SK-N-SH (cell line): Measurements from ENCODE around the gene OR6C74. TPM values are rescaled to one million over a fixed set of nuclear protein-coding genes. Genes with fewer than 3 reads are reported as not detected.

Experiments
- CTCF ChIA-PET: fragments of 300-600, 350-600 bp; formaldehyde crosslinking; extraction: SDS; loops from one replicate; lab custom pipeline; 2021; lab: Yijun Ruan, JAX
- POLR2A ChIA-PET: fragments of 350-600 bp; sonication (Branson Sonifier 250); formaldehyde crosslinking; extraction: SDS; loops from one replicate; lab custom pipeline; 2020; ENCODE audit warnings: antibody characterized with exemption, inconsistent platforms; lab: Yijun Ruan, JAX
- DNase-seq: peaks from one replicate; pipeline ENCODE4 v3.0.0; 2012
- H2AFZ ChIP-seq: fragments of 200-600 bp; sonication (generic); 2 replicates; pipeline ENCODE4 v1.8.1; 2016; ENCODE audit warnings: antibody characterized with exemption, mild to moderate bottlenecking, low read depth
- H3F3A ChIP-seq: fragments of 200-600 bp; sonication (generic); replicated peaks from 2 replicates; pipeline ENCODE3; 2016; ENCODE audit warnings: antibody characterized with exemption, mild to moderate bottlenecking; ENCODE audit not compliant: insufficient read depth
- H3K27ac ChIP-seq, 2 experiments: fragments of 200-500 bp in 1 of 2; fragments of 200-600 bp in 1 of 2; sonication (Bioruptor generic) in 1 of 2; sonication (generic), shearing (Covaris generic) in 1 of 2; 2 replicates each; pipeline versions ENCODE4 v1.5.1 to v1.6.1; 2014 to 2016; ENCODE audit warnings: low read depth in 2 of 2, inconsistent platforms in 1 of 2, low read length in 1 of 2, mild to moderate bottlenecking in 1 of 2, mixed read lengths in 1 of 2
- H3K27me3 ChIP-seq: fragments of 200-600 bp; sonication (generic), shearing (Covaris generic); 2 replicates; pipeline ENCODE4 v1.6.1; 2016; ENCODE audit warnings: mixed run types; ENCODE audit not compliant: insufficient read depth
- H3K36me3 ChIP-seq, 2 experiments: fragments of 200-500 bp in 1 of 2; fragments of 200-600 bp in 1 of 2; sonication (Bioruptor generic) in 1 of 2; sonication (generic) in 1 of 2; replicated peaks in 1 of 2; 2 replicates each; pipeline versions ENCODE3 to v1.5.1; 2014 to 2016; ENCODE audit warnings: low read length in 1 of 2, mild to moderate bottlenecking in 1 of 2; ENCODE audit not compliant: insufficient read depth in 2 of 2, control insufficient read depth in 1 of 2
- H3K4me1 ChIP-seq, 2 experiments: fragments of 200-500 bp in 1 of 2; fragments of 200-600 bp in 1 of 2; sonication (Bioruptor generic) in 1 of 2; sonication (generic), shearing (Covaris generic) in 1 of 2; 2 replicates each; pipeline versions ENCODE4 v1.5.1 to v1.6.1; 2014 to 2016; ENCODE audit warnings: low read depth in 1 of 2, low read length in 1 of 2, mixed run types in 1 of 2; ENCODE audit not compliant: insufficient read depth in 2 of 2, control insufficient read depth in 1 of 2
- H3K4me2 ChIP-seq: fragments of 200-600 bp; sonication (generic), shearing (Covaris generic); 2 replicates; pipeline ENCODE4 v1.6.1; 2017; ENCODE audit warnings: mixed run types
- H3K4me3 ChIP-seq, 2 experiments: fragments of 200-500 bp in 1 of 2; fragments of 200-600 bp in 1 of 2; sonication (Bioruptor generic) in 1 of 2; sonication (generic), shearing (Covaris generic) in 1 of 2; 2 replicates each; pipeline versions ENCODE4 v1.5.1 to v1.8.1; 2014 to 2016; ENCODE audit warnings: low read depth in 2 of 2, inconsistent platforms in 1 of 2, low read length in 1 of 2, mild to moderate bottlenecking in 1 of 2, mixed read lengths in 1 of 2, moderate library complexity in 1 of 2
- H3K79me2 ChIP-seq: fragments of 200-600 bp; sonication (generic); 2 replicates; pipeline ENCODE4 v1.8.1; 2017; ENCODE audit warnings: mild to moderate bottlenecking; ENCODE audit not compliant: insufficient read depth
- H3K9ac ChIP-seq: fragments of 200-600 bp; sonication (generic); 2 replicates; pipeline ENCODE4 v1.6.1; 2017; ENCODE audit warnings: mixed run types
- H3K9me2 ChIP-seq: fragments of 200-600 bp; sonication (generic); 2 replicates; pipeline ENCODE4 v1.6.1; 2017; ENCODE audit warnings: mixed run types
- H3K9me3 ChIP-seq: fragments of 200-600 bp; sonication (generic); 2 replicates; pipeline ENCODE4 v1.6.1; 2017; ENCODE audit warnings: mixed run types, mild to moderate bottlenecking, moderate library complexity
- H4K20me1 ChIP-seq: fragments of 200-600 bp; sonication (generic); 2 replicates; pipeline ENCODE4 v1.6.1; 2017; ENCODE audit warnings: mild to moderate bottlenecking, mixed run types; ENCODE audit not compliant: insufficient read depth
- CHD2 ChIP-seq: fragments of 150-350 bp; IDR thresholded peaks from 2 replicates; pipeline ENCODE4 v1.6.1; 2018; ENCODE audit warnings: low read length; ENCODE audit not compliant: partially characterized antibody
- ELF1 ChIP-seq: IDR thresholded peaks from 2 replicates; pipeline ENCODE4 v1.4.0; 2012
- EP300 ChIP-seq, 2 experiments: IDR thresholded peaks; 2 replicates each; pipeline versions ENCODE4 v1.4.0 to v1.6.1; 2012; ENCODE audit warnings: borderline replicate concordance in 1 of 2, low read depth in 1 of 2, low read length in 1 of 2
- EZH2phosphoT487 ChIP-seq: fragments of 200-600 bp; sonication (generic); IDR thresholded peaks from 2 replicates; pipeline ENCODE4 v1.6.1; 2017; ENCODE audit warnings: low read depth, mixed run types, mild to moderate bottlenecking, antibody characterized with exemption, moderate library complexity, borderline replicate concordance
- FOXM1 ChIP-seq: IDR thresholded peaks from 2 replicates; pipeline ENCODE4 v1.4.0; 2012; ENCODE audit warnings: low read depth, mild to moderate bottlenecking
- GABPA ChIP-seq: IDR thresholded peaks from 2 replicates; pipeline ENCODE4 v1.4.0; 2012; ENCODE audit warnings: low read depth, mild to moderate bottlenecking
- JUND ChIP-seq: IDR thresholded peaks from 2 replicates; pipeline ENCODE4 v1.4.0; 2012
- MEF2A ChIP-seq: IDR thresholded peaks from 2 replicates; pipeline ENCODE4 v1.4.0; 2012; ENCODE audit warnings: low read depth, borderline replicate concordance
- MXI1 ChIP-seq: IDR thresholded peaks from 2 replicates; pipeline ENCODE4 v1.6.1; 2012; ENCODE audit warnings: mild to moderate bottlenecking, low read depth, low read length, improper control_type of control experiment
- NRF1 ChIP-seq: IDR thresholded peaks from 2 replicates; pipeline ENCODE4 v1.6.1; 2012; ENCODE audit warnings: low read depth, mild to moderate bottlenecking, low read length
- PBX3 ChIP-seq: IDR thresholded peaks from 2 replicates; pipeline ENCODE4; 2012
- RAD21 ChIP-seq: IDR thresholded peaks from 2 replicates; pipeline ENCODE4 v1.6.1; 2012; ENCODE audit warnings: mild to moderate bottlenecking, low read length
- RFX5 ChIP-seq: IDR thresholded peaks from 2 replicates; pipeline ENCODE4 v1.6.1; 2012; ENCODE audit warnings: mild to moderate bottlenecking, improper control_type of control experiment, low read length
- RXRA ChIP-seq: IDR thresholded peaks from 2 replicates; pipeline ENCODE4 v1.4.0; 2012; ENCODE audit warnings: low read depth, mild to moderate bottlenecking, borderline replicate concordance
- SIN3A ChIP-seq: IDR thresholded peaks from 2 replicates; pipeline ENCODE4 v1.6.1; 2012; ENCODE audit warnings: low read depth, mild to moderate bottlenecking, low read length, moderate library complexity, borderline replicate concordance
- TCF12 ChIP-seq: IDR thresholded peaks from 2 replicates; pipeline ENCODE4 v1.4.0; 2012
- TEAD4 ChIP-seq: IDR thresholded peaks from 2 replicates; pipeline ENCODE4 v1.4.0; 2012; ENCODE audit warnings: mild to moderate bottlenecking, borderline replicate concordance; ENCODE audit not compliant: insufficient read depth
- USF1 ChIP-seq: IDR thresholded peaks from 2 replicates; pipeline ENCODE4 v1.4.0; 2012; ENCODE audit warnings: low read depth, borderline replicate concordance
- USF2 ChIP-seq: fragments of 150-350 bp; IDR thresholded peaks from 2 replicates; pipeline ENCODE4 v1.6.1; 2017; ENCODE audit warnings: antibody characterized with exemption, low read length, low read depth, borderline replicate concordance
- ZBTB33 ChIP-seq: IDR thresholded peaks from 2 replicates; pipeline ENCODE4 v1.4.0; 2012; ENCODE audit warnings: low read depth, borderline replicate concordance
- whole genome bisulfite sequencing: methylation state at CpG from one replicate; pipeline ENCODE4 v1.1.6; 2017; ENCODE audit warnings: low lambda C conversion rate; 5-methylcytosine and 5-hydroxymethylcytosine counted together
- polyA plus RNA-seq, 3 experiments: library from polyadenylated mRNA; depleted of rRNA; stranded (reverse); fragments of >200 nt; gene quantifications; 2 replicates each; pipeline ENCODE4 v1.2.3, GENCODE V29; 2012
- TF ChIP-seq, protein P1 (sequence below): fragments of 200-600 bp; sonication (generic); IDR thresholded peaks from 2 replicates; pipeline ENCODE4 v1.6.1; 2017; ENCODE audit warnings: antibody characterized with exemption, mild to moderate bottlenecking, moderate library complexity

OR6C74 gene
- polyA plus RNA-seq, 1 of the 3 experiments (the other 2 are of a cell fraction): not detected

DNA sequence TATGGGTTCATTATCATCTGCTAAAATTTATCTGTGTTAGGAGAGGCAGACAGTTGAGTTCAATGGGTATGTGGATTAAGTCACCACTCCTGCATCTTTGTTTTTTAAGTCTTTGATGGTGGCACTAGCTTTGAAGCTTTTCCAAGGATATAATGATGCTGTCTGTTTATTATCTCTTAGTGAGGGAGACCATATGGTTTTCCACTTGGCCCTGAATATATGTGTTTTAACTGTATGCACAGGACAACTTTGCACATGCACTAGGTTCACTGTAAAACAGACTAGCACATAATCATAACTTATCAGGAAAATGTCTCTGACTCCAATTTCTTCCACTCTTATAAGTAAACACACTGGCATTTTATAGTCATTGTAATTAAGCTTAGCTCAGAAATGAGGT is 8.9 kb downstream of the OR6C74 start:
- no peak for TF ChIP-seq RXRA
- TF ChIP-seq JUND: no peak
- no peak for TF ChIP-seq RFX5
- TF ChIP-seq EP300 (IDR thresholded peaks at IDR 0.05; ENCODE audit: borderline replicate concordance in 1 of 2, low read depth in 1 of 2, low read length in 1 of 2): no peak
- no peak for TF ChIP-seq PBX3
- TF ChIP-seq, protein P1, sequence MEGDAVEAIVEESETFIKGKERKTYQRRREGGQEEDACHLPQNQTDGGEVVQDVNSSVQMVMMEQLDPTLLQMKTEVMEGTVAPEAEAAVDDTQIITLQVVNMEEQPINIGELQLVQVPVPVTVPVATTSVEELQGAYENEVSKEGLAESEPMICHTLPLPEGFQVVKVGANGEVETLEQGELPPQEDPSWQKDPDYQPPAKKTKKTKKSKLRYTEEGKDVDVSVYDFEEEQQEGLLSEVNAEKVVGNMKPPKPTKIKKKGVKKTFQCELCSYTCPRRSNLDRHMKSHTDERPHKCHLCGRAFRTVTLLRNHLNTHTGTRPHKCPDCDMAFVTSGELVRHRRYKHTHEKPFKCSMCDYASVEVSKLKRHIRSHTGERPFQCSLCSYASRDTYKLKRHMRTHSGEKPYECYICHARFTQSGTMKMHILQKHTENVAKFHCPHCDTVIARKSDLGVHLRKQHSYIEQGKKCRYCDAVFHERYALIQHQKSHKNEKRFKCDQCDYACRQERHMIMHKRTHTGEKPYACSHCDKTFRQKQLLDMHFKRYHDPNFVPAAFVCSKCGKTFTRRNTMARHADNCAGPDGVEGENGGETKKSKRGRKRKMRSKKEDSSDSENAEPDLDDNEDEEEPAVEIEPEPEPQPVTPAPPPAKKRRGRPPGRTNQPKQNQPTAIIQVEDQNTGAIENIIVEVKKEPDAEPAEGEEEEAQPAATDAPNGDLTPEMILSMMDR: no peak
- no peak for TF ChIP-seq EZH2phosphoT487
- no peak for TF ChIP-seq MXI1
- TF ChIP-seq TCF12: no peak
- TF ChIP-seq FOXM1: no peak
- TF ChIP-seq ELF1: no peak
- no peak for TF ChIP-seq RAD21
- TF ChIP-seq GABPA: no peak
- no peak for TF ChIP-seq TEAD4
- TF ChIP-seq, all 33 proteins: peak for 0
- H2AFZ ChIP-seq: no peak overlapping the region
- H3K9me3 ChIP-seq: no peaks in the 10 kb centered on the region
- no peaks in the 10 kb centered on the region for H4K20me1 ChIP-seq
- H3K27ac ChIP-seq: no peak overlapping the region
- no peaks in the 10 kb centered on the region for H3F3A ChIP-seq
- 0 out of 2 replicates have a peak, but pooled peaks cover 4% of the 10 kb centered on the region for H3K9me2 ChIP-seq
- CTCF ChIA-PET: no interaction called here
- no peaks in the 10 kb centered on the region for H3K27me3 ChIP-seq
- H3K9ac ChIP-seq: no peak overlapping the region
- no peak overlapping the region for H3K4me3 ChIP-seq
- H3K36me3 ChIP-seq: no peaks in the 10 kb centered on the region
- H3K4me1 ChIP-seq: no peaks in the 10 kb centered on the region
- no peaks in the 10 kb centered on the region for H3K79me2 ChIP-seq
- H3K4me2 ChIP-seq: no peak overlapping the region
- POLR2A ChIA-PET: no interaction called here
- no peak for DNase-seq

DNA sequence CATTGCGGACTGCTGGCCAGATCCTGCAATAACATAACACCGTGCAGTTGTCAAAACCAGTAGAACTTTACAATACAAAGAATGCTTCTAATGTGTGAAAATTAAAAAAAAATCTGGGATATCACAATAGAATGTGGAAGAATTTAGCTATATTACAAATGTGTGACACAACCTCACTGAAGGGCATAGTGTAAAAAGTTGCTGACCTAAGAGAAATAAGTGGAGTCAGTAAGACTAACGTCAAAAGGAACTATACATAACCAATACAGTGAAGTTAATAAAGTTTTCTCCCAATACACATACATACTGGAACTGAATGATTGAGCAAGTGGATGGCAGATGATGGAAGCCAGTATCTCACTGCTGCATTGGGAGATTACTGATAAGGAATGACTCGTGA is 12.4 kb downstream of the OR6C74 start:
- no peak overlapping the region for H3K27ac ChIP-seq
- WGBS: 12% methylated on average over 4 of the region's 4 CpGs
- no peaks in the 10 kb centered on the region for H3K4me1 ChIP-seq
- TF ChIP-seq MEF2A: no peak
- TF ChIP-seq NRF1: no peak
- TF ChIP-seq CHD2: no peak
- TF ChIP-seq USF2: no peak
- TF ChIP-seq RXRA: no peak
- no peak for TF ChIP-seq PBX3
- TF ChIP-seq USF1: no peak
- no peak for TF ChIP-seq RFX5
- TF ChIP-seq ZBTB33: no peak
- TF ChIP-seq SIN3A: no peak
- no peak for TF ChIP-seq EP300 (IDR thresholded peaks at IDR 0.05; ENCODE audit: borderline replicate concordance in 1 of 2, low read depth in 1 of 2, low read length in 1 of 2)

More for the DNA sequence above, 12.4 kb downstream of the OR6C74 start:
- H3F3A ChIP-seq: no peaks in the 10 kb centered on the region
- no peaks in the 10 kb centered on the region for H3K79me2 ChIP-seq
- H3K36me3 ChIP-seq: no peaks in the 10 kb centered on the region
- CTCF ChIA-PET: no interaction called here
- no peak overlapping the region for H3K4me2 ChIP-seq
- no peak overlapping the region for H3K9ac ChIP-seq
- no peaks in the 10 kb centered on the region for H3K9me3 ChIP-seq
- no peaks in the 10 kb centered on the region for H4K20me1 ChIP-seq
- no peak overlapping the region for H2AFZ ChIP-seq
- POLR2A ChIA-PET: no interaction called here
- no peaks in the 10 kb centered on the region for H3K9me2 ChIP-seq
- no peak overlapping the region for H3K4me3 ChIP-seq
- DNase-seq: no peak
- no peaks in the 10 kb centered on the region for H3K27me3 ChIP-seq
